Measurements from ENCODE around the gene GPRIN1.

- TF ChIP-seq POLR2A (IDR thresholded peaks at IDR 0.05; ENCODE audit: low read depth, low read length) (no peak), POLR2AphosphoS5 (IDR thresholded peaks at IDR 0.05; ENCODE audit: low read depth, low read length) (no peak), TAF1 (IDR thresholded peaks at IDR 0.05; ENCODE audit: borderline replicate concordance, low read depth, low read length) (no peak)
Observed at GRCh38 chr5:176644294-176644693, 34.3 kb upstream of the GPRIN1 start.

Data from GM12892 (cell line).